HFF-Myc (cell line): Measurements from ENCODE around the gene DEPDC5.

Experiments used
- DNase-seq: peaks from one replicate; pipeline ENCODE4 v3.0.0-alpha.2; 2011; ENCODE audit warnings: low read depth; ENCODE audit errors: extremely low read depth
- H3K4me3 ChIP-seq: replicated peaks from 2 replicates; pipeline ENCODE4 v1.5.1; 2011; ENCODE audit warnings: low read depth, mild to moderate bottlenecking, control low read depth, low read length
- TF ChIP-seq, protein P1 (sequence below): IDR thresholded peaks from 2 replicates; pipeline ENCODE4 v1.5.1; 2012; ENCODE audit warnings: mild to moderate bottlenecking, low read depth, low read length, control low read depth; ENCODE audit errors: missing control alignments

DEPDC5 gene

DNA sequence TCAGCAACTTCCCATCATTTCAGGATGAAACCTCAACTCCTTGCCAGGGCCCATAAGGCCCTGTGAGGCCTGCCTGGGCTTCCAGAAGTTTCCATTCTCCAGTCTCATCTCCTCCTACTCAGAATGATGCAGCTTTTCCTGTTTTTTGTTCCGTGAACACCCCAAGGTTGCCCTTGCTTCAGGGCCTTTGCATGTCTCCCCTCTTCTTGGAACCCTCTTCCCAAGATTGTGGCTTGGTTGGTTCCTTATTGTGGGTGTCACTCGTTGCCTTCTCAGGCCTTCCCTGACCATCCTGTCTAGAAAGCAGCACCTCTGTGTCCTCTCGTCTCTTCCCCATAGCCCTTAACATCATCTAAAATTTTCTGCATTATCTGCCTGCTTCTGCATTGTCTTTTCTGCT is 167.3 kb downstream of the DEPDC5 start:
- TF ChIP-seq, protein P1, sequence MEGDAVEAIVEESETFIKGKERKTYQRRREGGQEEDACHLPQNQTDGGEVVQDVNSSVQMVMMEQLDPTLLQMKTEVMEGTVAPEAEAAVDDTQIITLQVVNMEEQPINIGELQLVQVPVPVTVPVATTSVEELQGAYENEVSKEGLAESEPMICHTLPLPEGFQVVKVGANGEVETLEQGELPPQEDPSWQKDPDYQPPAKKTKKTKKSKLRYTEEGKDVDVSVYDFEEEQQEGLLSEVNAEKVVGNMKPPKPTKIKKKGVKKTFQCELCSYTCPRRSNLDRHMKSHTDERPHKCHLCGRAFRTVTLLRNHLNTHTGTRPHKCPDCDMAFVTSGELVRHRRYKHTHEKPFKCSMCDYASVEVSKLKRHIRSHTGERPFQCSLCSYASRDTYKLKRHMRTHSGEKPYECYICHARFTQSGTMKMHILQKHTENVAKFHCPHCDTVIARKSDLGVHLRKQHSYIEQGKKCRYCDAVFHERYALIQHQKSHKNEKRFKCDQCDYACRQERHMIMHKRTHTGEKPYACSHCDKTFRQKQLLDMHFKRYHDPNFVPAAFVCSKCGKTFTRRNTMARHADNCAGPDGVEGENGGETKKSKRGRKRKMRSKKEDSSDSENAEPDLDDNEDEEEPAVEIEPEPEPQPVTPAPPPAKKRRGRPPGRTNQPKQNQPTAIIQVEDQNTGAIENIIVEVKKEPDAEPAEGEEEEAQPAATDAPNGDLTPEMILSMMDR: no peak
- DNase-seq: no peak
- no peak overlapping the region for H3K4me3 ChIP-seq

DNA sequence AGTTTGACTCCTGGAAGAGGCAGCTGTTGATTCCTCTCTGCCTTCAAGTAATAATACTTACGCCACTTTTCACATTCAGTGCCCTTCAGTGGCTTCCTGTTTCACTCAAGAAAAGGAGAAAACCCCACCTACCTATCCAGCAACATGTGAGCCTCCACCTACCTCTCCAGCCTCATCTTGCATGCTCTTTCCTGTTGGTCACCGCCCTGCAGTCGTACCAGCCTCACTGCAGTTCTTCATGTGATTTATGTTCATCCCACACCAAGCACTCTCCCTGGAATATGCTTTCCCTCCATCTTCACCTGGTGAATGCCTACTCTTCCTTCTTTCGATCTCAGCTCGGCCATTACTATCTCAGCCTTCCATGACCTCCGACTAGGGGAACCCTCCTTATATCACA is 168.7 kb downstream of the DEPDC5 start:
- no peak for DNase-seq
- H3K4me3 ChIP-seq: no peak overlapping the region
- TF ChIP-seq, protein P1: no peak

DNA sequence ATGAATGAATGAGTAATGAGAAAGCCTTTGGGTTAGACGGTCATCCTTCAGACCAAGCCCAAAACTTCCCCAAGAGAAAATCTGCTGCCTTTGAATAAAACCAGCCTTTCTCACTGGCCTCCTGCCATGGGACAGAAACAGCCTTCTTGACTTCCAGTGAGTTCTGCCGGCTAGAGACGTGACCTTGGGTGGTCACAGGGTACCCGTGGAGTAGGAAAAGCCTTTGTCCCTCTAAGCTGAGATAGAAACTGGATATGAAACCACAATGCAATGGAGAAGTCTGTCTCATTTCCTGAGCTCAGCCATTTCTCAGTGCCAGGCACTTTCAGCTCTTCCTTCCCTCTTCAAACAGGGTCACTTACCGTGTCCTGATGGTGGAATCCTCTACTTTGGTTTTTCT is 169.3 kb downstream of the DEPDC5 start:
- TF ChIP-seq, protein P1: no peak
- DNase-seq: no peak
- no peak overlapping the region for H3K4me3 ChIP-seq

DNA sequence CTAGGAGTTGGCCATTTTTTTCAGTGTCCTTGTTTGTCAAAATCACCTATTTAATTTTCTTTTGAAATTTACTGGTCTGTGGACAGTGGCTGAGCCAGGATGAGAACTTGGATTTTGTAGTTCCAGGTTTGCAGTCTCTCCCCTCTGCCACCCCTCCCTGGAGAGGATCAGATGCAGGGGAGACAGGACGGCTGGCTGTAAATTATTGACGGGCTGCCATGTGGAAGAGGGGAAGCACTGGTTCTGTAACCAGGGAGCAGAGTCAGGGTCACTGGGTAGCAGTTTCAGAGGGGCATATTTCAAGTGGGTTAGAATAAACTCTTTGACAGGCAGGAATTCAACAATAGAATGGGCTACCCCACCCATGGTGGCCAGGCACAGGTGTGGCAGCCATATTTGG is 169.9 kb downstream of the DEPDC5 start:
- H3K4me3 ChIP-seq: no peak overlapping the region
- TF ChIP-seq, protein P1: no peak
- no peak for DNase-seq

DNA sequence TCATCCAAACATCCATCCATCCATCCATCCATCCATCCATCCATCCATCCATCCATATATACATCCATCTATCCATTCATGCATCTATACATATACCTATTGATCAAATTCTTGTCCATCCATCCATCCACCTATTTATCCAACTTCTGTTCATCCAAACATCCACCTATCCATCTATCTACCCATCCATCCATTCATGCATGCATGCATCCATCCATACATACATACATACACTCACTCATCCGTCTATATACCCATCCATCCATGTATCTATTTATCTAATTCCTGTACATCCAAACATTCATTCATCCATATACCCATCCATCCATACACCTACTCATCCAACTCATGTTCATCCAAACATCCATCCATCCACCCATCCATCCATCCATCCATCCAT is 171.2 kb downstream of the DEPDC5 start:
- TF ChIP-seq, protein P1: no peak
- no peak for DNase-seq
- no peak overlapping the region for H3K4me3 ChIP-seq

DNA sequence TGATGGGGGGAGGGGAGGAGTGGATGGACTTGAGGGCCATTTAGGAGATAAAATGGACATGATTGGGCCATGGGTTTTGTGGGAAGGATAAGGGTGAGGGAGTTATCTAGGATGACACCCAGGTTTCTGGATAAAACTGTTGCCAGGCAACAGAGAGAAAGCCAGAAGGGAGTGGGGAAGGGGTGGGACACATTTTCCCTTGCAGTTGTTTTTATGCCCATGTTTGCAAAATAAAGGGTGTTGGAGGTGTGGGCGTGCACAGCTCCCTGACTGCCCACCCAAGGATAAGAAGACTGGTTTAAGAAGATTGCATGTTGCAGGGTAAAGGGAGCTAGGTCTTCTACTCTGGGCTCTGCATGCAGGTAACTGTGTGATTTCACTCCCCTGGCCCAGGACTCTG is 172.2 kb downstream of the DEPDC5 start:
- no peak for DNase-seq
- TF ChIP-seq, protein P1: no peak

DNA sequence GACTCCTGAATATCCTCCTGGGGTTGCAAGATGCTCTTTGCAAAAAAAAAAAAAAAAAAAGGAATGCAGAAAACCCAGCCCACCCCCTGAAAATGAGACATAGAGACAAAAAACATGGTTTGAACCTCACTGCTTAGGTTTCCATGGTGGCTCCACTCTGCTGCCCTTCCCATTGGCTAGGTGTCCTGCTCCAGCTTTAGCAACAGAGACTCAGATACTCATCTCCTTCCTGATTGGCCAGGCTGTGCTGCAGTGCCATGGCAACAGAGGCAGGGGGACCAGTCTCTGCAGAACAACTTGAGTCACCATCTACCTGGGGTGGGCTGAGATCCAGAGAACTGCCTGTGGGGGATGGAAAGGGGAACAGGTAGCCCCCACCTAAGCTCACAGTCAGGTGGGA is 173.2 kb downstream of the DEPDC5 start:
- TF ChIP-seq, protein P1: no peak
- no peak overlapping the region for H3K4me3 ChIP-seq
- no peak for DNase-seq

More for the DNA sequence above, 172.2 kb downstream of the DEPDC5 start:
- no peak overlapping the region for H3K4me3 ChIP-seq
